ENCODE results near the gene DOK6.

DOK6 gene

GRCh38 chr18:69590150-69590549, 189.5 kb downstream of the DOK6 start:
- TF ChIP-seq GATA1 (IDR thresholded peaks at IDR 0.05; ENCODE audit: low read depth, low read length) (no peak), POLR2A (IDR thresholded peaks at IDR 0.05; ENCODE audit: low read length) (no peak)

GRCh38 chr18:69596345-69596744, 195.7 kb downstream of the DOK6 start:
- TF ChIP-seq POLR2A (IDR thresholded peaks at IDR 0.05; ENCODE audit: low read length) (no peak), GATA1 (IDR thresholded peaks at IDR 0.05; ENCODE audit: low read depth, low read length) (no peak)
- no peak for DNase-seq

More at GRCh38 chr18:69590150-69590549, 189.5 kb downstream of the DOK6 start:
- no peak for DNase-seq

GRCh38 chr18:69597561-69597960, 196.9 kb downstream of the DOK6 start:
- DNase-seq = no peak
- TF ChIP-seq GATA1 (IDR thresholded peaks at IDR 0.05; ENCODE audit: low read depth, low read length) (no peak), POLR2A (IDR thresholded peaks at IDR 0.05; ENCODE audit: low read length) (no peak)

GRCh38 chr18:69599377-69599776, 198.7 kb downstream of the DOK6 start:
- no peak for DNase-seq
- no peak for TF ChIP-seq GATA1 (IDR thresholded peaks at IDR 0.05; ENCODE audit: low read depth, low read length)
- no peak for TF ChIP-seq POLR2A (IDR thresholded peaks at IDR 0.05; ENCODE audit: low read length)

DNA sequence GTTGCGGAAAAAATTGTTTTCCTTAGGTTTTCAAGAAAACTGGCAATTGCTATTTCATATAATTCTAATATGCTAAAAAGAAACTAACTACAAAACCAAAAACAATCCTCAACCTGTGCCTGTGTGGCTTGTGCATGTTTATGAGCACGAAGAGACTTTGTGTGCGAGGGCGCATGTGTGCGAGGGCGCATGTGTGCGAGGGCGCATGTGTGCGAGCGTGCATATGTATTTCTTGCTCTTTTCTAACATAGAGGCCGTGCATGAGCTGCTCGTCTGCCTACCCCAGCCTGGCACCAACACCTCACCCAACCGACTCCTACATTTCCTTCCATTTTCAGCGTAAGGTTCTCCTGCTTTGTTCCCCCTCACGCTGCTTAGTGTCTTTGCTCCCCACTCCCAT, 211.6 kb downstream of the DOK6 start:
- TF ChIP-seq POLR2A (IDR thresholded peaks at IDR 0.05; ENCODE audit: low read length) (no peak), GATA1 (IDR thresholded peaks at IDR 0.05; ENCODE audit: low read depth, low read length) (no peak)
- no peak for DNase-seq

GRCh38 chr18:69616114-69616513, 215.4 kb downstream of the DOK6 start:
- DNase-seq = no peak
- TF ChIP-seq GATA1 (IDR thresholded peaks at IDR 0.05; ENCODE audit: low read depth, low read length) = no peak
- no peak for TF ChIP-seq POLR2A (IDR thresholded peaks at IDR 0.05; ENCODE audit: low read length)

DNA sequence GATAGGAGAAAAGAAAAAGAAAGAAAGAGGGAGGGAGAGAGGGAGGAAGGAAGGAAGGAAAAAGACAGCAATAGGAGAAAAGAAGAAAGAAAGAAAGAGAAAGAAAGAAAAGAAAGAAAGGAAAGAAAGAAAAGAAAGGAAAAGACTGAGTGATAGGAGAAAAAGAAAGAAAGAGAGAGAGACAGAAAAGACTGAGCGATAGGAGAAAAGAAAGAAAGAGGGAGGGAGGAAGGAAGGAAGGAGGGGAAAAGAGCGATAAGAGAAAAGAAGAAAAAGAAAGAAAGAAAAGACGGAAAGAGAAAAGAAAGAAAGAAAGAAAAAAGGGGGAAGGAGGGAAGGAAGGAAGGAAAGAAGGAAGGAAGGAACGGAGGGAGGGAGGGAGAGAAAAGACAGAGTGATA, 216.7 kb downstream of the DOK6 start:
- TF ChIP-seq GATA1 (IDR thresholded peaks at IDR 0.05; ENCODE audit: low read depth, low read length) (no peak), POLR2A (IDR thresholded peaks at IDR 0.05; ENCODE audit: low read length) (no peak)
- no peak for DNase-seq

- TF ChIP-seq GATA1 (IDR thresholded peaks at IDR 0.05; ENCODE audit: low read depth, low read length) (no peak), POLR2A (IDR thresholded peaks at IDR 0.05; ENCODE audit: low read length) (no peak)
Measured at GRCh38 chr18:69617888-69618287, 217.2 kb downstream of the DOK6 start.

GRCh38 chr18:69622184-69622583, 221.5 kb downstream of the DOK6 start:
- TF ChIP-seq POLR2A (IDR thresholded peaks at IDR 0.05; ENCODE audit: low read length) = no peak
- no peak for TF ChIP-seq GATA1 (IDR thresholded peaks at IDR 0.05; ENCODE audit: low read depth, low read length)
- no peak for DNase-seq

More at GRCh38 chr18:69617888-69618287, 217.2 kb downstream of the DOK6 start:
- no peak for DNase-seq

DNA sequence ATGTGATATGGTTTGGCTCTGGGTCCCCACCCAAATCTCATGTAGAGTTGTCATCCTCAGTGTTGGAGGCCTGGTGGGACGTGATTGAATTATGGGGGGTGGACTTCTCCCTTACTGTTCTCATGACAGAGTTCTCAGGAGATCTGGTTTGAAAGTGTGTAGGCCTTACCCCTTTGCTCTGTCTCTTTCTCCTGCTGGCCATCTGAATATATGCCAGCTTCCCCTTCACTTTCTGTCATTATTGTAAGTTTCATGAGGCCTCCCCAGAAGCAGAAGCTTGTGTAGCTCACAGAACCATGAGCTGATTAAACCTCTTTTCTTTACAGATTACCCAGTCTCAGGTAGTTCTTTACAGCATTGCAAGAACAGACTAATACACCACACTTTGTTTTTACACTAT, 222.3 kb downstream of the DOK6 start:
- no peak for TF ChIP-seq GATA1 (IDR thresholded peaks at IDR 0.05; ENCODE audit: low read depth, low read length)
- no peak for TF ChIP-seq POLR2A (IDR thresholded peaks at IDR 0.05; ENCODE audit: low read length)
- no peak for DNase-seq

DNA sequence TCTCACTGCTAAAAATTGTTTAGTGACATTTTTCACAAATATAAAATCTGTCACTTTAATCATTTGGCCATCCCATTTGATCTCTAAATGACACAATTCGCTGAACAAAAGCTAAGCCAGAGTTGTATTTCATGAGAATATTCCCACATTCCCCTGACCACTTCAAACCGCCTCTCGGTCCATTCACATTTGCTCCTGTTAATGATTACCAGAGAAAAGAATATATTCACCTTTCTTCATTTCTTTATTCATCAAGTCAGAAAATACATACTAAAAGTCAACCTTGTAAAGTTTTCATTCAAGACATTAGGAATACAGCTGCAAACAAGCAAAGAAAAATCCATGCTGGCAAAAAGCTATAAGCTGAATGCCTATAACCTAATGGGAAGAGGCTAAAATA, 225.5 kb downstream of the DOK6 start:
- TF ChIP-seq GATA1 (IDR thresholded peaks at IDR 0.05; ENCODE audit: low read depth, low read length) (no peak), POLR2A (IDR thresholded peaks at IDR 0.05; ENCODE audit: low read length) (no peak)
- DNase-seq = no peak

DNA sequence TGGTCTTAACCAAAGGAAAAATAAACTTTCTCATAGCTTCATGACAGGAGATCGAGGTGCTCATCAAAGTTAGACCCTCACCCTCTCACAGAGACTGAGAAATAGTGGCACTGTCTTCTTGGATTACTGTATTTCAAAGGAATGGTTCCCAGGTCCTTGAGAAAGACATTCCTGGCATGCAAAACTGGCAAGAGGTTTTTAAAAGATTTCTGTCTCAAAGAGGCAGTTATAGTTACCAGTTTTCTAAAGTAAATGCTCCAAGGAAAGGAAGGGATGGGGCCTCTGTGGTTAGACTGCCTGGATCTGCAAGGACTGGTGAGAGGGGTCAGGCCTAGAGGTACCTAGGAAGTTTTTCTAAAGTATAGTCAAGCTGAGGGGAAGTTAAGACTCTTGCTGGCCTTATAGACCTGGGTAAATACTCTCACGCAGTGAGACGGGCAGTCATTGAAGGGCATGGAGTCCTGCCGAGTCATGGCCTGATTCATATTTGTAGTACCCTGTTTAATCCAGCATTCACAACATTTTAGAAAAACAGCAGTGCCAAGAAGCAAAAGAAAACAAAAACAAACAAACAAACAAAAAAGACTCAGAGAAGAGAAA, 226.1 kb downstream of the DOK6 start:
- DNase-seq = no peak
- TF ChIP-seq GATA1 (IDR thresholded peaks at IDR 0.05; ENCODE audit: low read depth, low read length) (no peak), POLR2A (IDR thresholded peaks at IDR 0.05; ENCODE audit: low read length) (no peak)

GRCh38 chr18:69628774-69629359, 228.2 kb downstream of the DOK6 start:
- no peak for DNase-seq
- no peak for TF ChIP-seq GATA1 (IDR thresholded peaks at IDR 0.05; ENCODE audit: low read depth, low read length)
- no peak for TF ChIP-seq POLR2A (IDR thresholded peaks at IDR 0.05; ENCODE audit: low read length)

- DNase-seq = peak in 1 of 2 experiments; percentile 15
- TF ChIP-seq POLR2A (IDR thresholded peaks at IDR 0.05; ENCODE audit: low read length) = no peak
- TF ChIP-seq GATA1 (IDR thresholded peaks at IDR 0.05; ENCODE audit: low read depth, low read length) = no peak
Measured at GRCh38 chr18:69631281-69631680, 230.6 kb downstream of the DOK6 start.

GRCh38 chr18:69635482-69635881, 234.8 kb downstream of the DOK6 start:
- TF ChIP-seq GATA1 (IDR thresholded peaks at IDR 0.05; ENCODE audit: low read depth, low read length) (no peak), POLR2A (IDR thresholded peaks at IDR 0.05; ENCODE audit: low read length) (no peak)
- DNase-seq = no peak

Data from erythroblast (primary cell).